IMR-90 (cell line): ENCODE measurements around the gene ENOX1. TPM values are rescaled to one million over a fixed set of nuclear protein-coding genes. Genes with fewer than 3 reads are reported as not detected.
A peak's percentile ranks its signal among the peaks of the same experiment; 100 is the strongest.

ENCODE experiments used
- ATAC-seq: fragments of 200-7000 bp; cut with Tn5 transposase; 2 replicates; pipeline ENCODE4 v1.9.1; 2020; ENCODE audit warnings: low read depth, mild to moderate bottlenecking, moderate library complexity
- BruUV-seq: library from RNA; stranded (reverse); fragments of 400-500 nt; replicated peaks from 2 replicates; lab custom pipeline; 2021; lab: Mats Ljungman, UMichigan
- CTCF ChIA-PET: fragments of 300-600 bp; formaldehyde crosslinking; extraction: SDS; loops from one replicate; lab custom pipeline; 2021; ENCODE audit warnings: antibody characterized with exemption; lab: Yijun Ruan, JAX
- POLR2A ChIA-PET: fragments of 300-600 bp; sonication (Branson Sonifier 250); formaldehyde crosslinking; loops from one replicate; lab custom pipeline; 2022; ENCODE audit warnings: antibody characterized with exemption; ENCODE audit not compliant: unreplicated experiment; lab: Charles Lee
- DNase-seq: peaks from one replicate; pipeline ENCODE4 v3.0.0; 2013
- H2AFZ ChIP-seq: replicated peaks from 2 replicates; pipeline ENCODE3; 2013; ENCODE audit warnings: low read length, mild to moderate bottlenecking; ENCODE audit not compliant: poor library complexity
- H2AK5ac ChIP-seq: 2 replicates; pipeline ENCODE4 v1.6.1; 2013; ENCODE audit warnings: low read depth, low read length, inconsistent platforms
- H2AK9ac ChIP-seq: replicated peaks from 2 replicates; pipeline ENCODE3; 2013; ENCODE audit warnings: mild to moderate bottlenecking, low read depth, low read length, moderate library complexity; ENCODE audit not compliant: poor library complexity
- H2BK120ac ChIP-seq: 2 replicates; pipeline ENCODE4 v1.6.1; 2013; ENCODE audit warnings: low read depth, low read length, inconsistent platforms
- H2BK15ac ChIP-seq: 3 replicates; pipeline ENCODE4 v1.6.1; 2013; ENCODE audit warnings: low read depth, low read length, inconsistent platforms
- H2BK20ac ChIP-seq: 2 replicates; pipeline ENCODE4 v1.6.1; 2013; ENCODE audit warnings: low read depth, mild to moderate bottlenecking, inconsistent platforms, low read length, moderate library complexity
- H2BK5ac ChIP-seq: 2 replicates; pipeline ENCODE4 v1.6.1; 2013; ENCODE audit warnings: mild to moderate bottlenecking, low read depth, low read length, inconsistent platforms; ENCODE audit not compliant: poor library complexity, severe bottlenecking
- H3K14ac ChIP-seq: replicated peaks from 2 replicates; pipeline ENCODE4 v1.6.1; 2013; ENCODE audit warnings: low read depth, low read length, inconsistent platforms
- H3K18ac ChIP-seq: 2 replicates; pipeline ENCODE4 v1.6.1; 2013; ENCODE audit warnings: low read depth, low read length, control low read depth
- H3K23ac ChIP-seq: 2 replicates; pipeline ENCODE4 v1.6.1; 2013; ENCODE audit warnings: low read depth, low read length, inconsistent platforms
- H3K27ac ChIP-seq: 2 replicates; pipeline ENCODE4 v1.5.1; 2013; ENCODE audit warnings: mild to moderate bottlenecking, control low read depth, low read length; ENCODE audit not compliant: insufficient read depth
- H3K27me3 ChIP-seq: 2 replicates; pipeline ENCODE4 v1.6.1; 2013; ENCODE audit warnings: low read length; ENCODE audit not compliant: control insufficient read depth, insufficient read depth
- H3K36me3 ChIP-seq: 2 replicates; pipeline ENCODE4 v1.6.1; 2013; ENCODE audit warnings: low read length, mixed read lengths; ENCODE audit not compliant: control insufficient read depth, insufficient read depth
- H3K4ac ChIP-seq: 2 replicates; pipeline ENCODE4 v1.6.1; 2013; ENCODE audit warnings: low read depth, low read length, inconsistent platforms
- H3K4me1 ChIP-seq: 2 replicates; pipeline ENCODE4 v1.6.1; 2013; ENCODE audit warnings: low read length, mixed read lengths; ENCODE audit not compliant: control insufficient read depth, insufficient read depth
- H3K4me2 ChIP-seq: 2 replicates; pipeline ENCODE4 v1.6.1; 2013; ENCODE audit warnings: low read depth, mild to moderate bottlenecking, control low read depth, low read length, moderate library complexity
- H3K4me3 ChIP-seq: 2 replicates; pipeline ENCODE4 v1.5.1; 2013; ENCODE audit warnings: low read depth, mild to moderate bottlenecking, control low read depth, low read length, moderate library complexity; ENCODE audit not compliant: insufficient read depth
- H3K56ac ChIP-seq: 2 replicates; pipeline ENCODE4 v1.6.1; 2013; ENCODE audit warnings: low read length, inconsistent platforms; ENCODE audit not compliant: insufficient read depth; ENCODE audit errors: extremely low read depth
- H3K79me1 ChIP-seq, 2 experiments: 2 replicates each; pipeline ENCODE4 v1.6.1; 2013; ENCODE audit warnings: low read length in 2 of 2, inconsistent platforms in 1 of 2, low read depth in 1 of 2
- H3K9ac ChIP-seq: 2 replicates; pipeline ENCODE4 v1.6.1; 2013; ENCODE audit warnings: low read depth, low read length, control low read depth
- H3K9me1 ChIP-seq: 2 replicates; pipeline ENCODE4 v1.6.1; 2013; ENCODE audit warnings: low read length, inconsistent platforms; ENCODE audit not compliant: insufficient read depth
- H3K9me3 ChIP-seq: 2 replicates; pipeline ENCODE4 v1.6.1; 2013; ENCODE audit warnings: low read length; ENCODE audit not compliant: control insufficient read depth, insufficient read depth
- H4K20me1 ChIP-seq: 2 replicates; pipeline ENCODE4 v1.6.1; 2013; ENCODE audit warnings: low read length, inconsistent platforms; ENCODE audit not compliant: insufficient read depth
- H4K5ac ChIP-seq: 2 replicates; pipeline ENCODE4 v1.6.1; 2013; ENCODE audit warnings: mild to moderate bottlenecking, low read depth, low read length, control low read depth
- H4K8ac ChIP-seq, 2 experiments: 2 replicates each; pipeline ENCODE4 v1.6.1; 2013; ENCODE audit warnings: low read depth in 2 of 2, low read length in 2 of 2, control low read depth in 1 of 2, inconsistent platforms in 1 of 2
- H4K91ac ChIP-seq: 2 replicates; pipeline ENCODE4 v1.6.1; 2013; ENCODE audit warnings: low read depth, low read length, inconsistent platforms; ENCODE audit not compliant: insufficient read depth
- CEBPB ChIP-seq: IDR thresholded peaks from 2 replicates; pipeline ENCODE4 v1.6.1; 2012; ENCODE audit warnings: low read depth, low read length, improper control_type of control experiment
- FOS ChIP-seq: fragments of 150-350 bp; IDR thresholded peaks from 2 replicates; pipeline ENCODE4 v1.6.1; 2016; ENCODE audit warnings: low read depth, low read length
- MAFK ChIP-seq: IDR thresholded peaks from 2 replicates; pipeline ENCODE4 v1.6.1; 2012; ENCODE audit warnings: low read depth, low read length, improper control_type of control experiment
- NFE2L2 ChIP-seq: fragments of 150-350 bp; IDR thresholded peaks from 2 replicates; pipeline ENCODE4 v1.6.1; 2016; ENCODE audit warnings: low read depth, mild to moderate bottlenecking, low read length
- SMC3 ChIP-seq: fragments of 150-350 bp; IDR thresholded peaks from 2 replicates; pipeline ENCODE4 v1.6.1; 2016; ENCODE audit warnings: low read depth, mild to moderate bottlenecking, antibody characterized with exemption, low read length, moderate library complexity
- WGBS, 2 experiments: methylation state at CpG; one replicate each; pipeline versions ENCODE4 v1.1.5 to v1.1.7; 2013; ENCODE audit warnings: missing lambda C conversion rate in 2 of 2; ENCODE audit not compliant: insufficient read length in 1 of 2; ENCODE audit errors: extremely low coverage in 2 of 2; 5-methylcytosine and 5-hydroxymethylcytosine counted together
- dilution Hi-C: fragments of 300-500 bp; cut with HindIII; formaldehyde crosslinking; loops from one replicate; pipeline ENCODE4 v1.14.3; 2018; ENCODE audit warnings: low sequenced_read_pairs; ENCODE audit not compliant: unreplicated experiment
- in situ Hi-C: fragments of 300-500 bp; cut with MboI; formaldehyde crosslinking; loops from 3 replicates; pipeline ENCODE4 v1.14.3; 2019; ENCODE audit warnings: low sequenced_read_pairs, inconsistent platforms, mixed read lengths
- intact Hi-C: fragments of 100-400 bp; cut with micrococcal nuclease; formaldehyde crosslinking; loops from 2 replicates; pipeline ENCODE4 v1.10.0; 2022
- polyA plus RNA-seq, 3 experiments: library from polyadenylated mRNA; depleted of rRNA; stranded (reverse); fragments of >200 nt; gene quantifications; 2 replicates each; pipeline ENCODE4 v1.2.3, GENCODE V29; 2012; ENCODE audit warnings: low replicate concordance in 1 of 3
- total RNA-seq: library from RNA; depleted of rRNA; stranded (reverse); fragments of >200 nt; gene quantifications from 2 replicates; pipeline ENCODE4 v1.2.3, GENCODE V29; 2012
- TF ChIP-seq, protein P1 (sequence below): fragments of 150-350 bp; IDR thresholded peaks from 2 replicates; pipeline ENCODE4 v1.6.1; 2016; ENCODE audit warnings: low read depth, mild to moderate bottlenecking, low read length, moderate library complexity, borderline replicate concordance

Gene ENOX1
- total and polyA plus RNA-seq, 2 of the 4 experiments (the other 2 are of a cell fraction): 0.99 to 1.3 TPM

DNA sequence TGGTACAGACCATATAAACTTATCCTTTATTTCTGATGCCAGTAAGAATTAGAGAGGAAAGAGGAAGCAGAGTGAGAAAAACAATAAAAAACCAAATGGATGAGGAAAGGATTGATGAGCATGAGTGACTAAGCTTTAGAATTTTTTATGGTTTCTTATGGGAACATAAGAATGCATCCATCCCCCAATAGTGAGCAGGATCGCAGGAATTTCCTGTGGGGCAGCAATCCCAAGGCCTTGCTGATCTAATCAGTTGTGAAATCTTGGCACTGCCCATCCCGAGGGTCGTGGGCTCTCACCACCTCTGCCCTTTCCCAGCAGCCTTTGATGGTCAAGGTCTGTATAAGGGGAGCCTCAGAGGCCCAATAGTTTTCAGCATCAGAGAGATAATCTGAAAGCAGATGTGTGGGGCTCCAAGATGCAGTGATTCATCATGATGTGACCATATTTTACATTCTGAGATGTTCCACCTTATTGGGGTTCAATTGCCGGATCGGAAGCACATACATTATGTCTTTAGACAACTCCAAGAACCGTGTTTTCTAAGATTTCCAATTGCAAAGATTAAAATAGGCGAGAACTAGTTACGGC is 541.3 kb downstream of the ENOX1 start:
- 83% methylated on average over 2 of the region's 8 CpGs; no CpG with 5 or more reads in 1 of the 2 experiments for WGBS, 2 experiments
- no peaks in the 10 kb centered on the region for H3K9me3 ChIP-seq
- H3K4me1 ChIP-seq: peaks cover 15% of the 10 kb centered on the region
- H3K9me1 ChIP-seq: peaks cover 9% of the 10 kb centered on the region
- H4K8ac ChIP-seq: peak overlapping the region; percentile 96 to 99
- ChIA-PET CTCF (no interaction called here), POLR2A (no interaction called here)
- H2BK120ac ChIP-seq: peak overlapping the region; percentile 100
- dilution Hi-C loops (no loop called here), in situ Hi-C loops (no loop called here), intact Hi-C loops (no loop called here)
- peak overlapping the region; percentile 100 for H3K4ac ChIP-seq
- H2BK15ac ChIP-seq: peak overlapping the region; percentile 100
- peak overlapping the region; percentile 96 for H3K14ac ChIP-seq
- peak; percentile 25; the same call in 1 of the 2 replicates for TF ChIP-seq NFE2L2
- peak; percentile 56; the same call in 1 of the 2 replicates for TF ChIP-seq FOS
- TF ChIP-seq, protein P1, sequence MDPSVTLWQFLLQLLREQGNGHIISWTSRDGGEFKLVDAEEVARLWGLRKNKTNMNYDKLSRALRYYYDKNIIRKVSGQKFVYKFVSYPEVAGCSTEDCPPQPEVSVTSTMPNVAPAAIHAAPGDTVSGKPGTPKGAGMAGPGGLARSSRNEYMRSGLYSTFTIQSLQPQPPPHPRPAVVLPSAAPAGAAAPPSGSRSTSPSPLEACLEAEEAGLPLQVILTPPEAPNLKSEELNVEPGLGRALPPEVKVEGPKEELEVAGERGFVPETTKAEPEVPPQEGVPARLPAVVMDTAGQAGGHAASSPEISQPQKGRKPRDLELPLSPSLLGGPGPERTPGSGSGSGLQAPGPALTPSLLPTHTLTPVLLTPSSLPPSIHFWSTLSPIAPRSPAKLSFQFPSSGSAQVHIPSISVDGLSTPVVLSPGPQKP: no peak
- TF ChIP-seq MAFK: 0 out of 2 replicates have a peak, but pooled peaks have one; percentile 25
- no peak for TF ChIP-seq SMC3
- TF ChIP-seq CEBPB: peak; percentile 93
- H3K27ac ChIP-seq: peak overlapping the region; percentile 90
- peak overlapping the region; percentile 99 for H3K23ac ChIP-seq
- peak overlapping the region; percentile 95 for H3K18ac ChIP-seq
- peak overlapping the region; percentile 97 for H4K91ac ChIP-seq
- peak overlapping the region; percentile 57; the same call in 1 of the 2 replicates for H3K4me2 ChIP-seq
- peak overlapping the region; percentile 80 for H2AFZ ChIP-seq
- no peaks in the 10 kb centered on the region for H4K20me1 ChIP-seq
- H2AK5ac ChIP-seq: peak overlapping the region; percentile 98
- BruUV-seq: no TSS peak
- no peaks in the 10 kb centered on the region for H3K79me1 ChIP-seq
- peak overlapping the region; percentile 100 for H2BK20ac ChIP-seq
- DNase-seq (peak; percentile 92), ATAC-seq (peak; percentile 94)
- peak overlapping the region; percentile 90 for H4K5ac ChIP-seq
- H3K27me3 ChIP-seq: no peaks in the 10 kb centered on the region
- no peak overlapping the region for H3K4me3 ChIP-seq
- peak overlapping the region; percentile 85 for H2BK5ac ChIP-seq
- H3K9ac ChIP-seq: no peak overlapping the region
- H3K56ac ChIP-seq: peak overlapping the region; percentile 83
- H2AK9ac ChIP-seq: peak overlapping the region; percentile 48
- no peaks in the 10 kb centered on the region for H3K36me3 ChIP-seq
